A204.1 (cell line): ENCODE measurements around the gene RPLP2.

Experiments used
- FAIRE-seq: peaks from 2 replicates; lab custom pipeline; 2012; peaks lifted over from hg19 to GRCh38; lab: Jason Lieb, UNC

The RPLP2 gene

GRCh38 chr11:774873-775592 lies 34.7 kb upstream of the RPLP2 start:
- no peak for FAIRE-seq

- no peak for FAIRE-seq
These were observed 33.6 kb upstream of the RPLP2 start for GRCh38 chr11:776263-776560.

DNA sequence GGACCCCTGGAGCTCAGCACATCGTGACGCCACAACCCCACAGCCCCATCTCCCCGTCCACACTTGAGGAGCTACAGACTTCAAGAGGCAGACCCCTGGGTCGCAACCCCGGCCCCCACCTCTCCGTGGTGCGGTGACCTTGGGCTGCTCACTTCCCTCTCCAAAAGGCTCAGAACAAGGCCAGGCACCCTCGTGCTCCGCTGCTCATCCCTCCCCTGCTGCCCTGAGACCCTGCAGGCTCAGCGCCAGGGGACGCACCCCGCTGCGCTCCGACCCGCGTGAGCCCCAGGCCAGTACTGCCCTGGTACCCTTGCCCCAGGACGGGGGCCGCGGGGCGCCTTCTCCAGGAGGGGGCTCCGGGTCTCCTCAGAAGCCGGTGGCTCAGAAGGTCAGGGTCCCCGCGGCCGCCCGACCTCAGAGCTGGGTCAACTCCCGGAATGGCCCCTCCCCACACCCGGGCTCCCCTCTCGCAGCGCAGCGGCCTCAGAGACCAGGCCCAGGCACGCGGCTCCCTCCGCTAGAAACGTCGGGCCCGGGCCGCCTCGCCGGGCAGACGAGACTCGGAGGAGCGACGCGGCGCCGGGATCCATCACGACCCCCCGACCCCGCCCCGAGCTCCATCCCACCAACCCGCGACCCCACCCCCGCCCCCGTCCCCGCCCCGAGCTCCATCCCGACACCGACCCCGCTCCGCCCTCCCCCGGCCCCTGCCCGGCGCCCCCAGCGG lies 33.0 kb upstream of the RPLP2 start:
- no peak for FAIRE-seq

DNA sequence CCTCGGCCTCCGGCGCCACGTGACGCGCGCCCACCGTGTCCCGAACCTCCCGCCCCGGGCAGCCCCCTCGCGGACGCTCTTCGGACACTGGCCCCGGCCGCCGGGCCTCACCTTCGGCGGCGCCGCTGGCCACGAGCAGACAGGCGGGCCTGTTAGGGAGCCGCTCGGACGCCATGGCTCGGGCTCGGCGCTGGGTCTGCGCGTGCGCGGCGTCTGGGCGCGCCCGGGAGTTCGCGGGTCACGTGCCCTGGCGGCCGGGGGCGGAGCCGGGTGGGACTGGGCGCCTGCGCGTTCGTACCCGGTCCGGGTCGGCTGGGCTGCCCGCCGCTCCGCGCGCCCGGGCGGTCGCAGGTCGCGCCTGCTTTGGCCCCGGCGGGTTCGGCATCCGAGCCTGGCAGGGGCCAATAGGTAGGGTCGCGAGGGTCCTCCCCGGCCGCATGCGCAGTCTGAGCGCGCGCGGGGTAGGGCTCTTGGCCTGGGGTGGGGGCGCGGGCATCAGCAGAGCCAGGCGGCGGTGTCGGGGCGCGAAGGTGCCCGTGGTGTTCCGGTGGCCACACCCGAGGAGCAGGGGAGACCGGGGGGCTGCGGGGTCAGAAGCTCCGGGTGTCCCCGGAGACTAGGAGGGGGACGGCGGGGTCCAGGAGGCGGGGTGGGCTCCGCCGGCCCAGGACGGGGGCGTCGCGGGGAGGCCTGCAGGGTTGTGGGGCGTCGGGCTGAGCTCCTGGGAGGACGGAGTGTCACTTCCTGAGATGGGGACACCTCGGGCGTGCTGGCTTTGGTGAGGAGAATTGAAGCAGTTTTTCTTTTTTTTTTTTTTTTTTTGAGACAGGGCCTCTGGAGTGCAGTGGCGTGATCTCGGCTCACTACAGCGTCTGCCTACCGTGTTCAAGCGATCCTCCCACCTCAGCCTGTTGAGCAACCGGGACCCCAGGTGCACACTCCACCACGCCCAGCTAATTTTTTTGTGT lies 32.2 kb upstream of the RPLP2 start, which contains the start of gene GATD1:
Gene GATD1 (minus strand): TSS at position 200 of the 968 bp plus-strand sequence. CDS start 25 bp downstream, at position 175.
- FAIRE-seq = no peak

- no peak for FAIRE-seq
These were observed 30.5 kb upstream of the RPLP2 start for GRCh38 chr11:778976-779954.

DNA sequence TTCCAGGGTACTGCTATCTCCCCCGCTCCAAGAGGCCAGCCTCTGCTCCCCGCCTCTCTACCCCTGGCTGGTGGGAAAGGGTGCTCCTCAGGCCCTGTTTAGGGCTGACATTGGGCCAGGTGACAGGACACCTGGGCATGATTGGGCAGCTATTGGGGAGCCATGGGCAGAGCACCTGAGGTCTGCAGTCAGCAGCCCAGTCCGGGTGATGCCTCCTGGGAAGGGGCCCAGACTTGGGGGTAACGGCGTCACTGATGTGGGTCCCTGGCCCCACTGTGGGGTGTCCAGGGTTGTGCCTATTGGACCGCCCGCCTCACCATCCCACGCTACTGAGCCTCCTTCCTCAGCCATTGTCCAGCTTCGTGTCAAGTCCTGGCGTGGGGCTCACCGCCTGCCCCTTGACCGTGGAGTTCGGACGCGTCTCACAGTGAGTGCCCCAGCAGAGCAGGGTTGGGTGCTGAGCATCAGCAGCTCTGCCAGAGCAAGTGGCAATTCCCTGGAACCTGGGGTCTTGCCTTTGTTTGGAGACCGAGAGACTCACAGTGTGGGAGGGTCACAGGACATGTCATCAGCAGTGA lies 29.7 kb upstream of the RPLP2 start:
- no peak for FAIRE-seq

- FAIRE-seq = no peak
These were observed 27.2 kb upstream of the RPLP2 start for GRCh38 chr11:782264-783174.

- FAIRE-seq = no peak
These were observed 26.2 kb upstream of the RPLP2 start for GRCh38 chr11:783581-784015.

DNA sequence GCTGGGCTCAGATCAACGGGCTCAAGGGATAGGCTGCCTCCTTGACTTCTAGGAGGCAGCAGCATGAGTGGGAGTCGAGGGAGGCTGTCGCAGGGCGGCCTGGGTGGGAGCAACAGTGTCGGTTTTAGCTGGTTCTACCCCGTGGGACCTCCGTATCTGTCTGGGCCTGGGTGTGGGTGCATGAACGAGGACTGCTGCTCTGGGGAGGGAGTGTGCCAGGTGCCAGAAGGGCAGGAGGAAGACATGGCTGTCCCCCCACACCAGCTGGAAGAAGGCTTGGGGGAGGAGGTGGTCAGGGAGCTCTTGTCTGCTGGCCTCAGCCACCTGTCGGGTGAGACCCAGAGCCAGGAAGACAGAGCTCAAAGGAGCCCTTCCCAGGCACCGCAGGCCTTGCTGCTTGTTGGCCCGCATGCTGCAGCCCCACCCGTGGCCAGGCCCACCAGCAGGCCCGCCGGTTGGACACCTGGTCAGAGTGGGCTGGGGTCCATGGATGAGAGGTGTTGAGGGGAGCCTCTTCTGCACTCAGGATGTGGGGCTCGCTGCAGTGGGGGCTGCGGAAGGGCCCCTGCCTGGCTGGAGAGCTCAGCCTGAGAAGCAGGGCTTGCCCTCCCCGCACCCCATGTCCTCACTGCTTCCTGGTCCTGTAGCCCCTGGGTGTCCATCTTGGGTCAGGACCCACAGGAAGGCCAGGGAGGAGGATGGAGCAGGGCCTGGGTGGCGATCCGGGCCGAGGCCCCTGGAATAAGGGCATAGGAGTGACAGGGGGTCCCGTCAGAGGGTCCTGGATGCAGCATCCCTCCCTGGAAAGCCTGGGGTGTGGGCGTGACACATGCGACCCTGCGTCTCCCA lies 23.3 kb upstream of the RPLP2 start:
- no peak for FAIRE-seq

DNA sequence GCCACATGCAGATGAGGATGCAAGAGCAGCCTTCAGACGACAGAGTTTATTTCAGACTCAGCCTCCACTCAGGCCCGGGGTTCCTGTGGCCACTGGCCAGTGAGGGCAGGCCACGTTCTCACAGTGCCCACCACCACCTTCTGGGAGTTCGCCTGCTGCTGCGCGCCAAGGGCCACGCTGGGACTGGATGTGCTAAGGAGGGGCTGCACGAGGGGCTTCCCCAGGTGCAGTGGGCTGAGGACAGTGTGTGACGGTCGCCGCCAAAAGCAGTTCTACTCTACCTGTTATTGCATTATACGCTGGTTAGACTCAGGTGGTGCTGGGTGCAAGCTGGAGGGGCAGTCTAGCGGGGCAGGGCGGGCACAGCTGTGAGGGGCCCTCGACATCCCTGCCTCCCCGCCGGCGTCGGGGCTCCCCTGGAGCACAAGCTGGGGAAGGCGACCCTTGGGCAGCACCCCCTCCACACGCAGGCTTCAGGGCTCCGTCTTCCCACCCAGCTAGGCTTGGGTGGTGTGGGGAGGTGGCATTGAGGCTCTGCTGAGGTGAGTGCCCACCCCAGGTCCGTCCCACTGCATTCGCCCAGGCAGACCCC lies 22.6 kb upstream of the RPLP2 start:
- FAIRE-seq = no peak

- FAIRE-seq = no peak
These were observed 21.6 kb upstream of the RPLP2 start for GRCh38 chr11:788009-788640.

DNA sequence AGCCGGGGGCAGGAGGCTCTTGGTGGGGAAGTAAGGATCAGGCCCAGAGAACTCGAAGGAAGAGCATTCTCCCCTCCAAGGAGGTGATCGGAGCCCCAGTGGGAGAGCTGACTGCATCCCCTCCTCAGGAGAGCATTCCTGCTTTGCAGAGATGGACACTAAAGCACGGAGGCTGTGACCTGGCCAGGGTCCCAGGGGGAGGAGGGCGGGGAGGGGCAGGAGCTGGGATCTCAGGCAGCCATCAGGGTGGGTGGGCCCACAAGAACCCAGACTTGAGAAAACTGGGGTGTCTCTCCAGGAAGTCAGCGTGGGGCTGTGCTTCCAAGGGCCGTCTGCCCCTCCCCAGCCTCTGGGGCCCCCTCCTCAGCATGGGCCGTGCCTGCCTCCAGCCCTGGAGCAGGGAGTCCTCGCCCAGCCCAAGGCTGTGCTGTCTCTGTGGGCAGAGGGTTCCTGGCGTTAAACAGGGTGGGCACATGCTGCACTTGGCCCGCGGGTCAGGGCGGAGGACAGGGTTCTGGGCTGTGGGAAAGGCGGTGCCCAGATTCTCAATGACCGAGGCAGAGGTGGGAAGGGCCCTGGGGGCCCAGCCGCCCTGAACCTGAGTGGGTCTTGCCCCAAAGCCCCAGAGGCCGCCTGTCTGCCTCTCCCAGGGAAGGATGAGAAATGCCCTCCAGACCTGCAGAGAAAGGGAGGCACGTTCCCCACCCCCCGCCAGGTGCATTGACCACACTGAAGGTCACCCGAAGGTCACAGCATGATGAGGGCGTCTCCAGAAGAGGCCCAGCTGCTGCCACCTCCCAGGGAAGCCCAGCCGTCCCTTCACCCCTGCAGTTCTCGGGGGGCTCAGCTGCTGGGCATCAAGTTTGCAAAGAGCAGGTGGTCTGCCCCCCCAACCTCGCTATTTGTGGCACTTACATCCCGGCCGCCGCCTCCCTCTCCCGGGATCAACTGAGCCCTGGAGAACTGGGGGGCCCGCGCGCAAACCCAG lies 20.5 kb upstream of the RPLP2 start:
- FAIRE-seq = no peak

DNA sequence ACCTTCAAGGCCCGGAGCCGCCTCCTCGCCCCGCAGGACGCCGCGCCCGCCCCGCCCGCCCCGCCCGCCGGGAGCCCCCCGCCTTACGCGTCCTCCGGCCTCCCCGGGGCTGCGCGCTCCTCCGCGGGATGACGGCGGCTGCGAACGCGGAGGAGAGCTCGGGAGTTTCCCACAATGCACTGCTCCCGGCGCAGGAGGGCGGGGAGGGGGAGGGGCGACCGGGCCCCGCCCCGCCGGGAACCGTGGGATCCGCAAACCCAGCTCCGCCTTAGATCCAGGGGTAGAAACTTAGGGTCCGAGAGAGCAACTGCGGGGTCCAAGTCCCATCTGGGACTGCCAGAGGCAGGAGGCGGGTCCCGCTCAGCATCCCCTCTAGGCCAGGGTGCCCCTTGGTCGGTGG lies 19.8 kb upstream of the RPLP2 start, which contains the start of gene CEND1:
Gene CEND1 (minus strand): TSS at position 148 of the 400 bp plus-strand sequence. CDS start 1,514 bp downstream, outside the sequence.
- no peak for FAIRE-seq

DNA sequence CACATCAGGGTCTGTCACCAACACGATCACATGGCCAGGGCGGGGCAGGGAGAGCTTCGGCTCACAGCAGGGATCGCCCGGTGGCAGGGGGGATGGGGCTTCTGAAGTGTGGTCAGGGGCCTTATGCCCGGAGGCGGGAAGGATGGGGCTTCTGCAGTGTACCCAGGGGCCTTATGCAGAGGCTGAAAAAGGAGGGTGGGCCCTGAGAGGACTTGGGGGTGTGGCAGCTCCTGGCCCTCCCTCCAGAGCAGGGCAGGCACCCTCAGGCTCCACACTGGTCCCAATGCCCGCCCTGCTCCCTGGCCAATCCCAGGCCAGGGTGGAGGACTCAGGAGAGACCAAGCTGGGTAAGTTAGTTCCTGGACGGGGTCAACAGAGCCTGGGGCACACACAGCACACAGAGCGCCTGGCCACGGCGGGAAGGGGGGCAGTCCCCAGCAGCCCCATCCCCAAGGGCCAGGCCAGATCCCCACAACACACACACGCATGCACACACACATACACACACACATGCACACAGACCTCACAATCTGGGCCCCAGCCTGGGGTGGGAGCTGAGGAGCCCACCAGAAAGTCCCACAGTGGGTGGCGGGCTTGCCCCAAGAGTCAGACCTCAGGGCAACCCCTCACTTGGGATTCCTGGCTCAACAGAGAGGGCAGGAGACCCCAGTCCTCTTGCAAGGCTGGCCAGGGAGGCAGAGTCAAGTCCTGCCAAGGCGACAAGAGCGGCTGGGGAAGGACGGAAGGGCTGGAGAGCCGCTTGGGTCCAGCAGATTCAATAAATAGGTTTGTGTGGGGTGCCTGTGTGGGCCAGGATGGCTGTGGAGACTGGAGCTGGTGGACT lies 18.8 kb upstream of the RPLP2 start:
- no peak for FAIRE-seq

GRCh38 chr11:791658-792534 lies 17.9 kb upstream of the RPLP2 start:
- no peak for FAIRE-seq
